ENCODE measurements around the gene DHX32.

The DHX32 gene

GRCh38 chr10:125801574-125801973 lies 79.5 kb downstream of the DHX32 start:
- no peak for DNase-seq

- no peak for DNase-seq
Measured at GRCh38 chr10:125799451-125800182, 81.5 kb downstream of the DHX32 start.

- DNase-seq: no peak
Measured at GRCh38 chr10:125797994-125798662, 83.0 kb downstream of the DHX32 start.

- DNase-seq: no peak
Measured at GRCh38 chr10:125797424-125797823, 83.7 kb downstream of the DHX32 start.

GRCh38 chr10:125795637-125796190 lies 85.4 kb downstream of the DHX32 start:
- no peak for DNase-seq

GRCh38 chr10:125795128-125795527 lies 86.0 kb downstream of the DHX32 start:
- no peak for DNase-seq

GRCh38 chr10:125792342-125793300 lies 88.5 kb downstream of the DHX32 start:
- DNase-seq: no peak

- DNase-seq: no peak
Measured at GRCh38 chr10:125788156-125789034, 92.7 kb downstream of the DHX32 start.

All from activated CD4-positive, CD25-positive, alpha-beta regulatory T cell treated with anti-CD3 and anti-CD28 coated beads, Interleukin-2, amount 50 U/mL, for 72 hours (primary cell).